Stomach smooth muscle (tissue), 2 donors: ENCODE results near the gene POLA1.

Source experiments
- H3K27ac ChIP-seq: one replicate; pipeline ENCODE4 v1.7.0; 2013; ENCODE audit warnings: mild to moderate bottlenecking, low read length, inconsistent platforms
- H3K27me3 ChIP-seq, 2 donors: one replicate each; pipeline ENCODE4 v1.7.0; 2013; ENCODE audit warnings: low read length in 2 of 2; ENCODE audit not compliant: insufficient read depth in 2 of 2, control insufficient read depth in 1 of 2
- H3K36me3 ChIP-seq, 2 donors: one replicate each; pipeline ENCODE4 v1.7.0; 2013; ENCODE audit warnings: low read length in 2 of 2; ENCODE audit not compliant: control insufficient read depth in 2 of 2, insufficient read depth in 2 of 2
- H3K4me1 ChIP-seq: one replicate; pipeline ENCODE4 v1.7.0; 2013; ENCODE audit warnings: low read length; ENCODE audit not compliant: control insufficient read depth, insufficient read depth
- H3K4me3 ChIP-seq, 2 donors: one replicate each; pipeline ENCODE4 v1.7.0; 2013; ENCODE audit warnings: low read length in 2 of 2
- H3K9ac ChIP-seq, 2 donors: one replicate each; pipeline ENCODE4 v1.7.0; 2013; ENCODE audit warnings: low read length in 2 of 2, mild to moderate bottlenecking in 1 of 2
- H3K9me3 ChIP-seq, 2 donors: one replicate each; pipeline ENCODE4 v1.7.0; 2013; ENCODE audit warnings: low read length in 2 of 2; ENCODE audit not compliant: control insufficient read depth in 2 of 2
- donor health status: healthy.
- donor health status: Pancreatic carcinoma.

The POLA1 gene

GRCh38 chrX:24876530-24877287 is 183.0 kb downstream of the POLA1 start:
- H3K4me3 ChIP-seq: no peak overlapping the region

DNA sequence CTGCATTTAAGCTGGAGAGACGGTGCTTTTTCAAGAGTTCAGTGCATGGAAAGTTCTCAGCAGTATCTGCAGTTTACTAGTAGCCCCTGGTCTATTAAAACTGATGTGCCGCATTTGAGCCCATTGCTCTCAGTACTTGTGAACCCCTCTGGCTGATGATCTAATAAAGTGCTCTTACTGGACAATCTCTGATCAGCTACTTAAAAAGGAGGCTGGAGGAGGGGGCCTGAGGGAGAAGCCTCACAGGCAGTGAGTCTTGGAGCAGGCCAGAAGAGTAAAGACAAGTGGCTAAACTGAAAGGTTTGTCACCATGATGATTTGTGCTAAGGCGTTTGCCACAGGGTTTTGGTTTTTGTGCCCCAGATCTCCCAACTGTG is 183.6 kb downstream of the POLA1 start:
- Histone ChIP-seq H3K27ac (no peak overlapping the region), H3K9me3 (no peaks in the 10 kb centered on the region), H3K27me3 (no peaks in the 10 kb centered on the region), H3K36me3 (no peaks in the 10 kb centered on the region), H3K9ac (no peak overlapping the region), H3K4me3 (no peak overlapping the region), H3K4me1 (no peaks in the 10 kb centered on the region)

More at GRCh38 chrX:24876530-24877287, 183.0 kb downstream of the POLA1 start:
- Histone ChIP-seq H3K9ac (no peak overlapping the region), H3K27ac (no peak overlapping the region), H3K9me3 (no peaks in the 10 kb centered on the region), H3K27me3 (no peaks in the 10 kb centered on the region), H3K36me3 (no peaks in the 10 kb centered on the region), H3K4me1 (no peaks in the 10 kb centered on the region)

DNA sequence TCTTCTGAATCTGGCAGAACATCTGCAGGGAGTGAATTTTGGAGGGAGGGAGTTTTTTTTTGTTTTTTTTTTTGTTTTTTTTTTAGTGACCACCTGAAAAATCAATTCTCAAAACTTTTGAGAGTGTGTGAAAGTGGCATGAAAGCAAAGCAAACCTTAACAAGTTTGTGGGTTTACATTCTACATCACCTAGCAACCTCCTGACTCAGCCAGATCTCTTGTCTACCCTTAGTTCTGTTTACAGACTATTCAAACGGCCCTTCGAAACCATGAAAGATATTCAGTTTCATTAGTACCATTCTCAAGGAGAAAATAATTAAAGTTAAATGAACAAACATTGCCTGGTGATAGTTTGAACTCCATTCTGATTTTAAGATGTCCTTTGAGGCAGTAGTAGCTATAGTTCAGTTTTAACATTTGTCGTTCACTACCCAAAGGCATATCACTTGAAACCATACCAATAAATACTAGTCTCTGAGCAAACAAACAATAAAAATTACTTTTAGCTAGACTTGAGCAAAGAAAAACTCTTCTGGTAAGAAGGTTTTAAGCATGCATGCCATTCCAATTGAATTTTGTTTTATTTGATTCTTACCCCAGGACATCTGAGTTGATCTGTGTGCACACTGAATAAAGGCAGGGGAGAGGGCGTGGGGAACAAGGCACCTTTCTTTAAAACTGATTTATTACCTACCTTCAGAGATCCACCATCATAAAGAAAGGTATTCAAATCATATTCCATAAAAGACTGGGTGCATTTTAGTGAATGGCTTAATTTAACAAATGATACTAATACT is 184.3 kb downstream of the POLA1 start:
- Histone ChIP-seq H3K4me1 (no peaks in the 10 kb centered on the region), H3K36me3 (no peaks in the 10 kb centered on the region), H3K9ac (no peak overlapping the region), H3K4me3 (no peak overlapping the region), H3K9me3 (no peaks in the 10 kb centered on the region), H3K27ac (no peak overlapping the region), H3K27me3 (no peaks in the 10 kb centered on the region)

DNA sequence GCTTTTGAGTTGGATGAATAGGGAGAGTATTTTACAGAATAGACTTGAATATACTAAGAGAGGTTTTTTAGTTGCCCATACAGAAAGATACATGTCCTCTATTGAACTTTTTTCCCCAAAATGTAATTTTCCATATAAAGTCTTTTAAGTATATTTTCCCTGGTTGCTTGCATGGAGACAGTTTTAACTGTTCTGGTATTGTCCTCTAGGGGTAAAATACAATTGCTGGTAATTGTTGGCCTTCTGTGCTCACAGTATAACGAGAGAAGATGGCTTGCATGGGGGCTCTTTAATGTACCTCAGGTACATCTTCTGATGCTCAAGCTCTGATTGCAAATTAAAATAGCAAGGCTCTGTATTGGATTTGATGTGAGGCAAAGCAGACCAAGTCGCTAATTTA is 186.0 kb downstream of the POLA1 start:
- no peaks in the 10 kb centered on the region for H3K36me3 ChIP-seq
- no peak overlapping the region for H3K9ac ChIP-seq
- H3K27me3 ChIP-seq: no peaks in the 10 kb centered on the region
- no peaks in the 10 kb centered on the region for H3K9me3 ChIP-seq
- no peak overlapping the region for H3K27ac ChIP-seq
- no peak overlapping the region for H3K4me3 ChIP-seq
- H3K4me1 ChIP-seq: no peaks in the 10 kb centered on the region

DNA sequence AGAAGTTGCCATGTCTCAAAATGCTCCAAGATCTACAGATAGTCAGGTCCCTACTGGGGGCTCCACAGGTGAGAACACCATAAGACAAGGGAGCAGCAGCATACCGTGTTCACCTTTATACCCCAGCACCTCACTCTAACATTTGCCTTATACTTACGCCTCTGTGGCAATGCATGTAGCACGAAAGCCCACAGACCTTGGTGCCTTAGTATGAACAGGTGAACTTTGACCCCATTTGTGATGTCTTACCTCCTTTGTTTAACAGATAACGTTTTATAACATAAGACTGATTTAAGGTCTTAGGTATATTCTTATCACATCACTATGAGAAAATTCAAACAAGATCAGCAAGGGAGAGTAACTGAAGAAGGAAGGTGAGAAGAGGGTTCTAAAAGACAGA is 193.2 kb downstream of the POLA1 start:
- Histone ChIP-seq H3K36me3 (no peaks in the 10 kb centered on the region), H3K9me3 (no peaks in the 10 kb centered on the region), H3K9ac (no peak overlapping the region), H3K4me3 (no peak overlapping the region), H3K27ac (no peak overlapping the region), H3K4me1 (no peaks in the 10 kb centered on the region), H3K27me3 (no peaks in the 10 kb centered on the region)

DNA sequence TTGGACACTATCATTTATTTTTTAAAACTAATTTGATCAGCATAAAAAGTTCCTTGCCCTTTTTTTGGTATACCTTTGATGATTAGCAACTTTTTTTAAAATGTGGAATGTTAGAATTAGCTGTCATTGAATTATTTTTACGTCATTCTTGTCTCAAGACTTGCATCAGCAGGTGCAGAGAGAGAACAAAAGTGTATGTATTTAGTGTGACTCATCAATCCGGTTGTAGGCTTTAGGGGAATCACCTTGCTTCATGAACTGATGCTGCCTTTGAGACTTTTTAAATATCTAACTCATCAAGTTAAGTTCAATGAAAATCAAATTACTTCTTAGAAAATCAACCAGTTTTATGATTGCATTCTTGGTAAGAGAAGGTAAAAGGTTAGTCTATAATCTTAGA is 197.0 kb downstream of the POLA1 start:
- H3K27me3 ChIP-seq: no peaks in the 10 kb centered on the region
- H3K9ac ChIP-seq: no peak overlapping the region
- H3K9me3 ChIP-seq: peaks cover 0 to 4% of the 10 kb centered on the region in 2 donors
- H3K4me1 ChIP-seq: no peaks in the 10 kb centered on the region
- no peak overlapping the region for H3K27ac ChIP-seq
- no peaks in the 10 kb centered on the region for H3K36me3 ChIP-seq
- H3K4me3 ChIP-seq: no peak overlapping the region

DNA sequence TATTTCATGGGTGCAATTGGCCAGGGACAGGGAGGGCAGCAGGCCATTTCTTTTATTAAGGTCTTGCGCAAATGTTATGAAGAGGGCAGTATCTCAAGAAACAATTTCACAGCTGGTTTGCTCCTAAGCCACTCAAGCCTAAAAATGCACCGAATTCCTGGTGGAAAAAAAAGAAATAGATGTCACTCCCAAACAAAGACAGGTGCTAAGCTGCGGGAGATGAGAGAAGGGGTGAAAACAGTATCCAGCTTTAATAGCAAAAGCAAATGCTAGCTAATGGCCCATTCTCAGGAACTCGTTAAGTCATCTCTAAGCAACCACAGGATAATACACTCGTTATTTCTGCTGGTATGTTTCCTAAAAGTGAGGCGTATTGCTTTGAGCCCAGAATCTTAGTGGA is 205.7 kb downstream of the POLA1 start:
- no peaks in the 10 kb centered on the region for H3K27me3 ChIP-seq
- no peak overlapping the region for H3K9ac ChIP-seq
- no peaks in the 10 kb centered on the region for H3K36me3 ChIP-seq
- H3K4me1 ChIP-seq: no peaks in the 10 kb centered on the region
- no peak overlapping the region for H3K4me3 ChIP-seq
- no peaks in the 10 kb centered on the region for H3K9me3 ChIP-seq
- no peak overlapping the region for H3K27ac ChIP-seq

- Histone ChIP-seq H3K27me3 (no peaks in the 10 kb centered on the region), H3K4me3 (no peak overlapping the region), H3K9me3 (no peaks in the 10 kb centered on the region), H3K27ac (no peak overlapping the region), H3K9ac (no peak overlapping the region), H3K36me3 (no peaks in the 10 kb centered on the region), H3K4me1 (no peaks in the 10 kb centered on the region)
Observed at GRCh38 chrX:24900234-24900633, 206.5 kb downstream of the POLA1 start.

GRCh38 chrX:24902806-24903205 is 209.1 kb downstream of the POLA1 start:
- no peak overlapping the region for H3K4me3 ChIP-seq
- no peaks in the 10 kb centered on the region for H3K36me3 ChIP-seq
- H3K4me1 ChIP-seq: no peaks in the 10 kb centered on the region
- H3K27me3 ChIP-seq: no peaks in the 10 kb centered on the region
- H3K9ac ChIP-seq: no peak overlapping the region
- no peak overlapping the region for H3K27ac ChIP-seq
- no peaks in the 10 kb centered on the region for H3K9me3 ChIP-seq

DNA sequence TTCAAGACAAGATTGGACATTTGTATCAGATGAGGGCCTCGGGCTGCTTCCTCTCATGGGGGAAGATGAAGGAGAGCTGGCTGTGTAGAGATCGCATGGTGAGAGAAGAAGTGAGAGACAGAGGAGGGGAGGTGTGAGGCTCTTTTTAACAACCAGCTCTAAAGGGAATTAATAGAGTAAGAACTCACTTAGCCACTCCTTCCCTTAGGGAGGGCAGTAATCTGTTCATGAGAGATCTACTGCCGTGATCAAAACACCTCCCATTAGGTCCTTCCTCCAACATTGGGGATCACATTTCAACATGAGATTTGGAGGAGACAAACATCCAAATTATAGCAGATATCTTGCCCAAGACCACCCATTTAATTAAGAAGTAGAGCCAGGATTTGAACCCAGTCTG is 225.0 kb downstream of the POLA1 start:
- Histone ChIP-seq H3K9ac (no peak overlapping the region), H3K4me3 (no peak overlapping the region), H3K27ac (no peak overlapping the region), H3K27me3 (no peaks in the 10 kb centered on the region), H3K4me1 (no peaks in the 10 kb centered on the region), H3K36me3 (no peaks in the 10 kb centered on the region), H3K9me3 (no peaks in the 10 kb centered on the region)

- no peaks in the 10 kb centered on the region for H3K27me3 ChIP-seq
- H3K9ac ChIP-seq: no peak overlapping the region
Observed at GRCh38 chrX:24920769-24921168, 227.1 kb downstream of the POLA1 start.

More at GRCh38 chrX:24920769-24921168, 227.1 kb downstream of the POLA1 start:
- Histone ChIP-seq H3K36me3 (no peaks in the 10 kb centered on the region), H3K4me1 (no peaks in the 10 kb centered on the region), H3K9me3 (no peaks in the 10 kb centered on the region), H3K4me3 (no peak overlapping the region), H3K27ac (no peak overlapping the region)
